Left ventricle myocardium inferior (tissue), 1 donor: Measurements from ENCODE around the gene MEIS2. TPM values are rescaled to one million over a fixed set of nuclear protein-coding genes. Genes with fewer than 3 reads are reported as not detected.

Experiments used
- DNase-seq: peaks from one replicate; pipeline ENCODE4 v3.0.0-alpha.2; 2020
- H3K27ac ChIP-seq: fragments of 200-600 bp; replicated peaks from 2 replicates; pipeline ENCODE4 v1.8.0; 2021
- H3K27me3 ChIP-seq: fragments of 200-600 bp; 2 replicates; pipeline ENCODE4 v1.8.0; 2021; ENCODE audit warnings: low read depth
- H3K36me3 ChIP-seq: fragments of 200-600 bp; 2 replicates; pipeline ENCODE4 v1.8.0; 2021
- H3K4me1 ChIP-seq: fragments of 200-600 bp; 2 replicates; pipeline ENCODE4 v1.8.0; 2021
- H3K4me3 ChIP-seq: fragments of 200-600 bp; 2 replicates; pipeline ENCODE4 v1.8.0; 2021; ENCODE audit warnings: mild to moderate bottlenecking, moderate library complexity
- H3K9me3 ChIP-seq: fragments of 200-600 bp; replicated peaks from 2 replicates; pipeline ENCODE4 v1.8.0; 2021
- intact Hi-C: fragments of 100-400 bp; cut with micrococcal nuclease; formaldehyde crosslinking; loops from one replicate; pipeline ENCODE4 v1.11.0; 2022
- total RNA-seq: library from RNA; stranded (reverse); fragmentation: NEBNext Ultra II Directional; extraction: Animal tissue kit (Norgen Biotek cat#: 25700); gene quantifications from one replicate; pipeline ENCODE4 v1.2.1, GENCODE V29; 2021
- TF ChIP-seq, protein P1 (sequence below): fragments of 200-600 bp; IDR thresholded peaks from 2 replicates; pipeline ENCODE4 v1.8.0; 2021; ENCODE audit warnings: antibody characterized with exemption, mild to moderate bottlenecking, borderline replicate concordance
- donor health status: DM: no; HTN: yes; CAD: no; lungs with severe emphysema.

The MEIS2 gene
- total RNA-seq, 1 donor from 2014 or later, result 36.0 TPM

GRCh38 chr15:36933255-36933990 is 166.9 kb downstream of the MEIS2 start:
- Histone ChIP-seq H3K4me3 (no peak overlapping the region), H3K36me3 (no peaks in the 10 kb centered on the region), H3K4me1 (peaks cover 30% of the 10 kb centered on the region), H3K9me3 (no peaks in the 10 kb centered on the region), H3K27ac (no peak overlapping the region), H3K27me3 (no peaks in the 10 kb centered on the region)
- intact Hi-C loops, result no loop called here
- TF ChIP-seq, protein P1, sequence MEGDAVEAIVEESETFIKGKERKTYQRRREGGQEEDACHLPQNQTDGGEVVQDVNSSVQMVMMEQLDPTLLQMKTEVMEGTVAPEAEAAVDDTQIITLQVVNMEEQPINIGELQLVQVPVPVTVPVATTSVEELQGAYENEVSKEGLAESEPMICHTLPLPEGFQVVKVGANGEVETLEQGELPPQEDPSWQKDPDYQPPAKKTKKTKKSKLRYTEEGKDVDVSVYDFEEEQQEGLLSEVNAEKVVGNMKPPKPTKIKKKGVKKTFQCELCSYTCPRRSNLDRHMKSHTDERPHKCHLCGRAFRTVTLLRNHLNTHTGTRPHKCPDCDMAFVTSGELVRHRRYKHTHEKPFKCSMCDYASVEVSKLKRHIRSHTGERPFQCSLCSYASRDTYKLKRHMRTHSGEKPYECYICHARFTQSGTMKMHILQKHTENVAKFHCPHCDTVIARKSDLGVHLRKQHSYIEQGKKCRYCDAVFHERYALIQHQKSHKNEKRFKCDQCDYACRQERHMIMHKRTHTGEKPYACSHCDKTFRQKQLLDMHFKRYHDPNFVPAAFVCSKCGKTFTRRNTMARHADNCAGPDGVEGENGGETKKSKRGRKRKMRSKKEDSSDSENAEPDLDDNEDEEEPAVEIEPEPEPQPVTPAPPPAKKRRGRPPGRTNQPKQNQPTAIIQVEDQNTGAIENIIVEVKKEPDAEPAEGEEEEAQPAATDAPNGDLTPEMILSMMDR, result no peak
- no peak for DNase-seq

GRCh38 chr15:36932070-36932469 is 168.3 kb downstream of the MEIS2 start:
- peaks cover 23% of the 10 kb centered on the region for H3K4me1 ChIP-seq
- no peaks in the 10 kb centered on the region for H3K36me3 ChIP-seq
- no peak for DNase-seq
- TF ChIP-seq, protein P1, result no peak
- H3K4me3 ChIP-seq, result no peak overlapping the region
- H3K27me3 ChIP-seq, result no peaks in the 10 kb centered on the region
- H3K27ac ChIP-seq, result no peak overlapping the region
- no peaks in the 10 kb centered on the region for H3K9me3 ChIP-seq
- intact Hi-C loops, result no loop called here

DNA sequence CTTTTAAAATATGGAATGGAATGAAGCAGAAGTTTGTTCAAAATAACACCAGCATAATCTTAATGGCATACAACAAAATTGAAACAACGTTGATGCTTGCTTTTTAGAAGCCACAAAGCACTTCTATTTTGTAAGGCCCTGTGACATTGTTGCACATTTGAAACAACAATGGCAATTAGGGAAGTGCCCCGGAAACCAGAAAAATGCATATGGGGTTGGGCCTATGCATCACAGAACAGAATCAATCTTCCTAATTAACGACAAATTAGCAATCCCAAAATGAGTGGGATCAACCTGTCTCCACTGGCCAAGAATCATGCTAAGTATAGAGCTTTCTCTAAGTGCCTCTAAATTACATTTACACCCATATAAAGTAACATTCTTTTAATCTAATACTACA is 168.9 kb downstream of the MEIS2 start:
- H3K27me3 ChIP-seq, result no peaks in the 10 kb centered on the region
- intact Hi-C loops, result no loop called here
- no peak overlapping the region for H3K27ac ChIP-seq
- H3K36me3 ChIP-seq, result no peaks in the 10 kb centered on the region
- no peaks in the 10 kb centered on the region for H3K9me3 ChIP-seq
- H3K4me3 ChIP-seq, result no peak overlapping the region
- peaks cover 25% of the 10 kb centered on the region for H3K4me1 ChIP-seq
- no peak for DNase-seq
- TF ChIP-seq, protein P1, result no peak

DNA sequence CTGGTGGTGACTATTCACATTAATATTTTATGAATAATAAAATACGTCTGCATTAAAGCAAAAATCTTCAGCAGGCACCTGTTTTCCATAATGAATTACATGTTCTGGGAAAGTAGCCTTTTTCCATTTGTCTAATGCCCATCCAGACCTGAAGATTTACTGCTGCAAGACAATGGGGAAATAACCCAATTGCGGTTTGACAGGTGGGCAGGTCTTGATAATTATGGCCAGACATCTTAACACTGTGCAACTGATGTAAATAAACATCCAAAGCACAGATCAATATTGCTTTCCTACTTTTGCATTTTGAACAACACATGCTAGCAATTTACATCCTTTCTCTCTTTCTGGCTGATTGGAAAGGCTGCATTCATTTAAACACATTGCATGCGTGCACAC is 173.9 kb downstream of the MEIS2 start:
- TF ChIP-seq, protein P1, result no peak
- intact Hi-C loops, result no loop called here
- peak overlapping the region; percentile 54 for H3K27ac ChIP-seq
- peaks cover 41% of the 10 kb centered on the region for H3K4me1 ChIP-seq
- no peak overlapping the region for H3K4me3 ChIP-seq
- H3K27me3 ChIP-seq, result no peaks in the 10 kb centered on the region
- no peak for DNase-seq
- H3K36me3 ChIP-seq, result no peaks in the 10 kb centered on the region
- no peaks in the 10 kb centered on the region for H3K9me3 ChIP-seq

- intact Hi-C loops, result no loop called here
- H3K36me3 ChIP-seq, result no peaks in the 10 kb centered on the region
- H3K27me3 ChIP-seq, result no peaks in the 10 kb centered on the region
- no peak for DNase-seq
- no peaks in the 10 kb centered on the region for H3K9me3 ChIP-seq
- H3K27ac ChIP-seq, result peak overlapping the region; percentile 54
- peaks cover 44% of the 10 kb centered on the region for H3K4me1 ChIP-seq
- H3K4me3 ChIP-seq, result no peak overlapping the region
- TF ChIP-seq, protein P1, result no peak
These were observed 174.5 kb downstream of the MEIS2 start for GRCh38 chr15:36925653-36926426.
